Heart left ventricle (tissue), 13 donors: ENCODE measurements around the gene FLYWCH1.

Source experiments
- CTCF ChIP-seq, 12 donors: fragments of 200-600 bp; sonication (generic) in 4 of 12; IDR thresholded peaks; one replicate each; pipeline versions ENCODE4 v1.5.0 to v1.8.0; 2018 to 2022; ENCODE audit warnings: antibody characterized with exemption in 12 of 12, mild to moderate bottlenecking in 5 of 12
- POLR2A ChIP-seq, 2 donors: fragments of 450-650 bp; IDR thresholded peaks; one replicate each; pipeline ENCODE4 v1.6.1; 2017; ENCODE audit warnings: antibody characterized with exemption in 2 of 2, mild to moderate bottlenecking in 2 of 2, moderate library complexity in 2 of 2
- donor health status: ischemic (EF 13 %, LVEDD 7.1; RV severe dilation, severe dysfunction).
- donor health status: DM: no; HTN: yes; CAD: no.
- donor health status: DM: no; HTN: no; CAD: no.
- donor health status: ischemic (EF 25% LVEDD 6.9; RV normal size, moderate dysfunction).
- donor health status: ischemic (EF 25% LVEDD 5.7; RV mildly dilated, moderate dysfunction).
- donor health status: ischemic (EF 35%, LVEDD 5.7; RV mildly dilated, moderate dysfunction).
- donor health status: nonischemic (EF 11% LVEDD 7.7; RV severe dilation, severe dysfunction).
- donor health status: DM: yes; HTN: yes; CAD: no.
- donor health status: PGD.
- donor health status: ischemic (EF 29% LVEDD 5.4; RV normal size, mild dysfunction).
- donor health status: nonischemic (EF 23%, LVEDD 6.1; RV moderate dilation, normal function).

GRCh38 chr16:2905988-2906387 lies 5.7 kb upstream of the FLYWCH1 start:
- TF ChIP-seq CTCF (IDR thresholded peaks at IDR 0.05) (no peak), POLR2A (IDR thresholded peaks at IDR 0.05) (no peak)
